ENCODE results near the gene LSM4. TPM values are rescaled to one million over a fixed set of nuclear protein-coding genes. Genes with fewer than 3 reads are reported as not detected.

The LSM4 gene
- total and polyA plus RNA-seq, 10 of the 15 experiments (the other 5 are each of a cell fraction or from before 2014, with no cell fraction given) = 12.6 to 652 (median 217) TPM

- Histone ChIP-seq H3K36me3 (ENCODE audit: control insufficient read depth in 2 of 2, insufficient read depth in 2 of 2, low read length in 1 of 2) (peaks cover 3 to 28% of the 10 kb centered on the region in 2 experiments; a peak in 3 of 4 replicates), H3K79me2 (ENCODE audit: control insufficient read depth, insufficient read depth, low read length) (no peaks in the 10 kb centered on the region; the same call in 1 of the 2 replicates), H4K20me1 (ENCODE audit: control insufficient read depth, insufficient read depth) (no peaks in the 10 kb centered on the region), H3K27ac (ENCODE audit: control insufficient read depth, insufficient read depth) (no peak overlapping the region), H3K9me3 (replicated peaks; ENCODE audit: control insufficient read depth, insufficient read depth, low read length) (no peaks in the 10 kb centered on the region), H3K4me1 (ENCODE audit: control insufficient read depth, insufficient read depth, low read length) (peaks cover 11% of the 10 kb centered on the region), H3K4me2 (ENCODE audit: control insufficient read depth, insufficient read depth) (no peak overlapping the region), H3K27me3 (replicated peaks in 1 of 2; ENCODE audit: control insufficient read depth in 2 of 2, insufficient read depth in 2 of 2, low read length in 1 of 2) (no peaks in the 10 kb centered on the region), H3K4me3 (no peak overlapping the region), H3K9ac (ENCODE audit: control insufficient read depth, insufficient read depth, low read length) (no peak overlapping the region), H2AFZ (ENCODE audit: control insufficient read depth, low read depth, low read length) (no peak overlapping the region)
- intact Hi-C loops (cut with micrococcal nuclease; ENCODE audit: unreplicated experiment) = no loop called here
- SMC1A ChIA-PET (ENCODE audit: uncharacterized antibody, unreplicated experiment) = interaction anchor here (1.5 kb wide), 1 partner anchor 10 kb away, joined by 3 read pairs; no protein-coding TSS in a partner anchor
- TF ChIP-seq ASH2L (IDR thresholded peaks at IDR 0.05; ENCODE audit: borderline replicate concordance, low read depth) (no peak), FOS (IDR thresholded peaks at IDR 0.05; ENCODE audit: borderline replicate concordance, extremely low read depth, insufficient read length) (no peak), BCL3 (IDR thresholded peaks at IDR 0.05; ENCODE audit: borderline replicate concordance, insufficient read depth, low read depth, low read length, poor library complexity, severe bottlenecking) (no peak), POLR2A (IDR thresholded peaks at IDR 0.05; ENCODE audit: low read depth, low read length) (peak; percentile 15; the same call in 1 of the 2 replicates), CHD1 (IDR thresholded peaks at IDR 0.05; ENCODE audit: low read depth, low read length) (no peak), SP1 (IDR thresholded peaks at IDR 0.05; ENCODE audit: low read depth, low read length) (no peak), RUNX3 (IDR thresholded peaks at IDR 0.05; ENCODE audit: low read length) (no peak)
- no peak for ATAC-seq
- RAD21 ChIA-PET (ENCODE audit: unreplicated experiment) = no interaction called here
- no peak for DNase-seq (ENCODE audit: low read depth, low spot score)
- no TSS peak for BruUV-seq (replicated peaks)
- 93% methylated on average over 11 of the region's 11 CpGs for WGBS (ENCODE audit: insufficient coverage, insufficient replicate concordance, low lambda C conversion rate, missing lambda C conversion rate)
- in situ Hi-C loops (cut with MboI) = no loop called here
- FAIRE-seq = no peak
- POLR2A ChIA-PET = interaction anchor here (0.6 kb wide), 1 partner anchor 32 kb away, joined by 3 read pairs; no protein-coding TSS in a partner anchor
- CTCF ChIA-PET = interaction anchor here (0.5 to 7.4 kb wide), 3 partner anchors 17 to 293 kb away, joined by 3 to 74 read pairs (median 3); no protein-coding TSS in a partner anchor
Observed at GRCh38 chr19:18312092-18312534, 10.8 kb downstream of the LSM4 start.
